Stromal cell of bone marrow (primary cell): ENCODE results near the gene NBPF1.
"Not testable (repeated sequence)": the region's sequence is repeated elsewhere in the genome, so short reads cannot be mapped to it uniquely, and the experiment has no call there.

ENCODE experiments used
- DNase-seq: peaks from one replicate; pipeline ENCODE4 v3.0.0-alpha.2; 2012; ENCODE audit warnings: low read depth

NBPF1 gene

DNA sequence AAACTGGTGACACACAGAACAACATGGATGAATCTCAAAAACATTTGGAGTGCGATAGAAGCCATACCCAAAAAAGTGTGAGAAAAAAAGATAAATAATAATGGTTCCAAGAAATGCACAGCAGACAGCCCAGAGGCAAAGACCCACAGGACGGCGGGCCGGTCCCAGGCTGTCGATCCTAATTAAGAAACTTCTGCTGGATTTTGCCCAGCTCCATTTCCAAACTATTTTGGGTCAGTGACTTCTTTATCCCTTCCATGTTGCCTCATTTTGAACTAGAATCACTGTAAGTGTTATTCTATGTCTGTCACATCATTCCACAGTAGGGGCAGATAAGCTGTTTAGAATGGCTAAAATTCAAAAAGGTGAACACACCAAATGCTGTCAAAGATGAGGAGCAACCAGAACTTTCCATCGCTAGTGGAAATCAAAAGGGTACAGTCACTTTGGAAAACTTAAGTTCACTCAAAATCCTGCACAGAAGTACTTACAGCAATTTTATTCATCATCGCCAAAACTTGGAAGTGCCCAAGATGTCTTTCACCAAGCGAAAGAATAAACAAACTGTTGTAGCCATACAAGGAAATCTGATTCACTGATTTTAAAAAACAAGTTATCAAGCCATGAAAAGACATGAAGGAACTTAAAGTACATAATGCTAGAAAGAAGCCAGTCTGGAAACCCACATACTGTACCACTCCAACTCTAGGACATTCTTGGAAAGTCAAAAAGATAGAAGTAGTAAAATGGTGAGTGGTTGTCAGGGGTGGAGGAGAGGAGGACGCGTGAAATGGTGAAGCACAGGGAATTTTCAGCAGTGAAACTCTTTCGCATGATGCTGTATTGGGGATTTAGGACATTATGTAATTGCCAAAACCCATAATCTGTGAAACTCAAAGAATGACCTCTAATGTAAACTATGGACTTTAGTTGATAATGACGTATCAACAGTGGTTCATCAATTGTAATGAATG, 7.5 kb downstream of the NBPF1 start:
- DNase-seq, result no peak

DNA sequence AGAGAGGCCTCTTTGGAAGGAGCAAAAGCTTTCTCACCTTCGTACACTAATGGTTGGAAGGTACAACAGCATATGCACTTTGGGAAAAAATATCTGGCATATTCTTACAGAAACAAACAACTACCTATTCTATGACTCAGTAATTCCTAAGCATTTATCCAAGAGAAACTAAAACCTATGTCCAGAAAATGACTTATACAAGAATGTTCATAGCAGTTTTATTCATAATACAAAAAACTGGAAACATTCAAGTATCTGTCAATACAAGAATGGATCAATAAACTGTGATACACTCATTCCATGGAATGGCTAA, 8.2 kb downstream of the NBPF1 start:
- no peak for DNase-seq

DNA sequence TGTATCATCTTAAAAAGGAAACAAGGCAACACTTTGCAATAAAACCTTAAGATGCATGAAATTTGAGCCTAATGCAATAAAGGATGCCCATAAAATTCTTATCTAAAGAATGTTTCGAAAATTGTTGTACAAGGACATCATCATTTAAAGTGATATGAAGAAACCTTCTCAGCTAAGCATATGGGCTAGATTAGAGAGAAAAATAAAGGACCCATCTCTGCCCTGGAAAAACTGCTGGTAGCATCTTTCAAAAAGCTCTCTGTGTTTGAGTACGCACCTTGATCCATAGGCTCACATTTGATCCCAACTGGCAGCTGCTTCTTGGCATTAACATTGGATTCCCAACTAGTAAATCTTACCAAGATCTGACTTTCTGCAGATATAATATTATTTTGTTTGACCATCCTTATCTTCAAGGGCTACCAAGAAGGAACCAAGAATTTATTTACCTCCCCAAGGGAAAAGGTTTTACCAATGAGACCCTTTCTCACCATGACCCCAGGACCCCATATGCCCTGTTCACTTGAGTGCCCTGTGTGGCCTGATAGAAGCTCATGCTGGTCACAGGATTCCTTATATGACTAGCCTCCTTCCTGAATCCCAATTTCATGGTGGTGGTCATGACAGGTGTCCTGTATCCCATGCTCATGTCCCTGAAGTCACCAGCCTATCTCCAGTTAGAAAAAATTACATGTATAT, 8.7 kb downstream of the NBPF1 start:
- not testable (repeated sequence) for DNase-seq

DNA sequence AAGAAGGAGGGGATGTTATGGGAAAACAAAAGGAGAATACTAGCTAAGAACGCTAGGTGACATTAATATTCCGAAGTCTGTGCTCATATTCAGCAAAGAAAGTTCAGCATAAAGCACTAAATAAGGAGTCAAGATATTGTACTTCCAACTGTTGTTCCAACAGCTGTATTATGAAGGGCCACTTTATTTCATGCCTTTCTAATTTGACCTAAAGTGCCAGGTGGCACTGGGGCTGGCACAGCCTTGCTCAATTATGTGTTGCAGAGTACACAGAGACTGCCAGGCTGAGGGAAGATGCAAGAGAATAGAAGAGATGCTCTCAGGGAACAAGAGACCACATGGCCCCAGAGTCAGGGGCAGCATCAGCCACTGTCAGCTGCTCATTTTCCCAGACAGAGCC, 9.7 kb downstream of the NBPF1 start:
- DNase-seq, result not testable (repeated sequence)

DNA sequence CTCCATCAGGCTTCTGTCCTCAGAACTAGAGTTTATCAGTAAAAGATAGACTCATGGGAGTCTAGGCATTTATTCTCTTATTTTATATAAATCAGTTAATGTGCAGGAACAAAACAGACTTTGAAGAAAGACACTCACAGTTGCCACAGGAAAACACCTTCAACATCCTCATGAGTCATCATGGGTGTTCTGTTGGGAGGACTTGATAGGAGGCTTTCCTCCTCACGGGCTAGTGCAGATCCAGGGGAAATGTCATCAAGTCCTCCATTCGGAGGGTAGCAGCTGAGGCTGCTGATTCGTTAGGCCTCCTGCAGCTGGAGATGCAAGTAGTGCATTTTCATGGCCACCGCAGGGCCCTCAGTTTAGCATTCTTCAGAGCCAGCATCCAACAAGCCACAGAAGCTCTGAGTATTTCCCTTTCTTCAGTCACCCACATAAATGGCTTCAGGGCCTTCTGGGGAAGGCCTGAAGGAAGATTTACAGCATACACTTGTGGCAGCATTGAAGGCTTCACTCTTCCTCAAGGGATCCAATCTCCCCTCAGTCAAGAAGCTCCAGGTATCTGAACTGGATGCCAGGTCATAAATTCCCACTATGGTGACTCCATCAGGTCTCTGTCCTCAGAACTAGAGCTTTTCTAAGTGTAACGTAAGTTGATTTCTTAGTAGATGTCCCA, 10.9 kb downstream of the NBPF1 start:
- DNase-seq, result not testable (repeated sequence)

DNA sequence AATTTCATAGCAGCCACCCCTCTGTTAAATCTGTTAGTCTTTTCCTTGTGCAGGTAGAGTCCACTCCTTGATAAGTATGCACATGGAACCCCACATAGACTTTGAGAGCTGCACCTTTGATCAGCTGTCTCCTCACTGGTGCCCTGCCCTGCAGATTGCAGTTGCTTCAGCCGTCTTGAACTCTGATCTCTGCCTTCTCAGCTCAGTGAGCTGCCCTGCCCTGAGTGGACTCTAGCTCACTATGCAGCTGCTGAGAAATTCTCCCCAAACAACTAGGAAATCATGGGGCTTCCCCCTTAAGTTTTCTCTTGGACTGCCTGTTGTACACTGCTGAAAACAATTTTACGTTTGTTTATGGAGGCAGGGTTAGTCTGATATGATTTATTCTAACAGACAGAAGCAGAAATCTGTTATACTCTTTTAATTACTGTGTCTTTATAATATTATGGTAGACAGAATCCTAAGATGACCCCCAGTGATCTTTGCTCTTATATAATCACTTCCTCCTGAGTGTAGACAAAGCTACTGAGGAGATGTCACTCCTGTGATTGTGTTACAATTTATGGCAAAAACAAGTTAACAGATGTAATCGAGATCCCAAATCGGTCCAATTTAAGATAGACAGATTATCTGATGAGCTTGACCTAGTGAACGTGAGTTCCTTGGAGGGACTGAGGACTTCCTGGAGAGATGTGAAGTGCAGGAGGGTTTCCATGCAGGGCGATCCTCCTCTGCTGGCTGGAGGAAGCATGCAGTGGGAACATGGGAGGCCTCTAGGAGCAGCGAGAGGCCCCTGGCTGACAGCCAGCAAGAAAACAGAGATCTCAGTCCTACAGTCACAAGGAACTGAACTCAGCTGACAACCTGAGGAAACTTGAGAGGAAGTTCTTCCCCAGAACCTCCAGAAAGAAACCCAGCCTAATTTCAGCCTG, 12.2 kb downstream of the NBPF1 start:
- DNase-seq, result not testable (repeated sequence)

DNA sequence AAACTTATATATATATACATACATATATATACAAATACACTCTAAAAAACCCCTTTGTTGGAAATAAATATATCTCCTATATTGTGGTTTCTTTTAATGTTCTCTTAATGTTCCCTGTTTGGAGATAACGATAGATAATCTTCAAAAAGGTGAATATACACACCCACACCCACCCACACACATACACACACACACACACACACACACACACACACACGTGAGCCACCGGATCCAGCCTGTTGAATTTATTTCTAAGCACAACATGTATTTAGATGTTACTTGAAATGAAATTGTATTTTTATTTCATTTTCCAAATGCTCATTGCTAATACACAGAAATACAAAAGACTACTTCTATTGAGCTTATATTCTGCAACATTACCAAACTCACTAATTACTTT, 14.0 kb downstream of the NBPF1 start:
- not testable (repeated sequence) for DNase-seq

DNA sequence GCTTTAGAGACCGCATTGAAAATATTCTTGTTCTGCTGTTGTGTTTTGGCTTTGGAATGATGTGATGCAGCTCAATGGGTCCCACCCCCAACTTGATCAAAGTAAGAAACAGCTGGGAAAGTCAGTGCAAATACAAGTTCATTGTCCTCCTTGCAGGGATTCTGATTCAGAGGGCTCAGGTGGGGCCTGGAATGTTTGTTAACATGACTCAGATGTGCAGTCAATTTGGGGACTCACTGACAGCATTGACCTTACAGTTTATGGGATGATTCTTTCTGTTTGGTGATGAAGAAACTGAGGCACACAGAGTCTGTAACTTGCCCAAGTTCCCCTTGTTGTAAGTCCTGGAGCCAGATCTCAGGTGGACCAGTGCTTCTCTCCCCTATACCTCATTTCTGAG, 18.1 kb downstream of the NBPF1 start:
- not testable (repeated sequence) for DNase-seq

DNA sequence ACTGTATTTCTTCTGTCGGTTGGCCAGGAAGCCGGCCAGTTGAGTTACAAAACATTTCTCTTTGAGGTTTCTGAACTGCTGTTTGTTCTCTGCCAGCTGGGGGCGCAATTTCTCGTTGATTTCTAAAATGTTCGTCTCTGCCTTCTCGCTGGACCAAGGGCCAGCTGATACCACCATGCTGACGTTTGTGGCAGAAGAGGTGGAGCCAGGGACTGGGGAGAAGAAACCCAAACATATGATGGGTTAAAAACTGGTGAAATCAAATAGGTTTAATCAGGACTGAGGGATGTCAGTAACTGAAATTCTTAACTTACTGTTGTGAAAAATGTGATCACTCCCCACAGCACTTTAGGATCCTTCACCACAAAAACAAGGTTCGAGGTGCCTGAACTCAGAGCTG, 21.5 kb downstream of the NBPF1 start:
- not testable (repeated sequence) for DNase-seq

DNA sequence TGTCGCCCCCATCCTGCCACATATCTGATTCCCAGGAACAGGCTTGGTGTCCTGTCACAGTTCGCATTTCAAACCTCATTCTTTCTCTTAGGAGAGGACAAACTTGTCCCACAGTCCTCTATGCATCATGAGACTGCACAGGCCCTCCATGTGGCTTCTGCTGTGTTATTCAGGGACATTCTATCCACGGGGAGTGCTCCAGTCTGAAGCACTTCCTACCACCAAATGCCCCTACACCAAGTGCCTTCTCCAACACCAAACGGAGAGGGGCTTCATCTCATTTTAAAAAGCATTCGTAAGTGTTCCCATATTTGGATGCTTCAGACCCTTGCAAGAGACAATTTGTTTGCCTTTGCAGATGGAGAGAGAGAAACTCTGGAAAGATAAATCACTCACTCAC, 25.3 kb downstream of the NBPF1 start:
- not testable (repeated sequence) for DNase-seq

DNA sequence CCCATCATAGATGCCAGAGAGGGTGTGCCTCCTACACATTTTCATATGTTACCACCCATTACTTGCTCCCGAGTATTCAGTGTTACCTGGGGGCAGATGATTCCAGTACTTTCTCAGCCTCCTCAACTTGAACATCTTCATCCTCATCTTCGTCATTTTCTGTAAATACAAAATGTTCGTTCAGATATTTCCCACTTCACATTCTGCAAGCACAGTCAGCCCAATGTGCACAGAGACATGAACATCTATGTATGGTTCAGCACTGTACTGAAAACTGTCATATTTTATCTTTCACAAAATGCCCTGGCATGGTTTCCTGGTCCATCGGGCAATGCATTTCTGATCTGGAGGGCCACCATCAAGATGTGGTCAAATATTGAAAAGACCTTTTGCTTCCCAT, 25.7 kb downstream of the NBPF1 start:
- DNase-seq, result not testable (repeated sequence)

DNA sequence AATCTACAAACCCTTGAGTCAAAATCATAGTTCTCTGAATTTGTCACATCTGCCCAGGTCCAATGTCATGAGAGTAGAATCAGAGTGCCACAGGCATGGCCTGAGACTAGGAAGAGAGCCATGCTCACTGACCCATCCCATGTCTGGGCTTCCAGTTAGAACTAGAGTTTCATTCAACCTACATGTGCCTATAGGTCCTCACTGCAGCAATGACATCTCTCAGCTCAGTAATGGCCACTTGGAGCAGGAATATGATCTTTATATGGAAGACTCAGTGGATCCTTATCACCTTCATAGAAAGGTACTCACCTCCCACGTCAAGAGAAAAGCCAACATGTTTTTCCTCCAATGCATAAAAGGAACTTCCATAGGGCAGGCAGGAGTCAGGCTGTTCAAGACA, 48.0 kb downstream of the NBPF1 start:
- not testable (repeated sequence) for DNase-seq

DNA sequence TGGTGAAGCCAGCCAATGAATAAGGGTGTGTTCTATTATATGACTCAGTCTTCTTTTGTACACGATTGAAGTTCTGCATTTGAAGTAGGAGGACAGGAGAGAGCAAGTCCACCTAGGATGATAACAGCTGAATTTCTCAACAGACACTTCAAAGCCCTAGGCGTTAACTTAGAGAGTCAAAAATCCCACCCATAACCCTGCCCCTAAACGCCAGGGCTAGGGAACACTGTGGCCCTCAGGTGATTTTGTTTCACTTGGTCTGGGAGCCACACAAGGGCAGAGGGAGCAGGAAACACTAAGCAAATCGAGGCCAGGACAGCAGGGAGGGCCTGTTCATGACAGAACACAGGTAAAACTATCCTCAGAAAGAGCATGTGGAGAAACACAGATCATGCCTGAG, 52.3 kb downstream of the NBPF1 start:
- not testable (repeated sequence) for DNase-seq

DNA sequence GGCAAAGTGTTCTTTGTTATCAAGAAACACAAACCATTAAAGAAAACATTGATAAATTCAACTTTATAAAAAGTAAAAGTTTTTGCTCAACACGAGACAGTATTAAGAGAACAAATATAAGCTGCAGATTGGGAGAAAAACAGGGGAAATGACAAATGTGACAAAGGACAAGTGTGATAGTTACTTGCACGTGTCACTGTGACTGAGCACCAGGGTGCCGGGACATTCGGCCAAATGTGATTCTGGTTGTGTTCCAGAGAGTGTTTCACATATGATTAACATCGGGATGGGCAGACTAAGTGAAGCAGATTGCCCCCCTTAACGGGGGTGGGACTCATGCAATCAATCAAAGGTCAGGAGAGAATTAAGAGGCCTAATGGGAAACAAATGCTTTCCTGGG, 52.9 kb downstream of the NBPF1 start:
- not testable (repeated sequence) for DNase-seq

DNA sequence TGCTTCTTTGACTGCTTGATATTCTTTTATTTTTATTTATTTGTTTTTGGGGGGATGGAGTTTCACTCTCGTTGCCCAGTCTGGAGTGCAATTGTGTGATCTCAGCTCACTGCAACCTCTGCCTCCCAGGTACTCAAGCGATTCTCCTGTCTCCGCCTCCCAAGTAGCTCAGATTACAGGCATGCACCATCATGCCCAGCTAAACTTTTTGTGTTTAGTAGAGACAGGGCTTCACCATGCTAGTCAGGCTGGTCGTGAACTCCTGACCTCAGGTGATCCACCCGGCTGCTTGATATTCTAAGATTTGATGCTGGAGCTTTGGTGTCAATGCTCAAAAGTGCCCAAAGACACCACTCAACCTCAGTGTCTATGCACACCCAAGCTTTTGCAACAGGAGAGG, 53.7 kb downstream of the NBPF1 start:
- DNase-seq, result not testable (repeated sequence)

DNA sequence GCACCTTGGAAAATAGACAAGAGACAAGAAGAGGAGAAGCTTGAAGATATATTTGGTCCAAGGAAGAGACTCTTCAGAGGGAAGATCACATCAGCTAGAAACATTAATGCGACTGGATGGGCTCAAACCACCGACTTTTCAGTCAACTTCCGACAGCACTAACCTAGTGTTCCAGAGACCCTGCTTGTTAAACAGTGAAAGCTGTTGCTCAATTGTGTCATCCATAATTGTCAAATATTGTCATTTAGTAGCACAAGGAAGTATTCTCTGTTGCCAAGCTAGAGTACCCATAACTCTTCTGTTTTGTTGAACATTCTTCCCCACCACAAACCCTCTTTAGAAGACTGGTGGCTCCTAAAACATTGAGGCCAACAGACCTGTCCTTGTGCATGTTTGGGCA, 56.3 kb downstream of the NBPF1 start:
- DNase-seq, result not testable (repeated sequence)

DNA sequence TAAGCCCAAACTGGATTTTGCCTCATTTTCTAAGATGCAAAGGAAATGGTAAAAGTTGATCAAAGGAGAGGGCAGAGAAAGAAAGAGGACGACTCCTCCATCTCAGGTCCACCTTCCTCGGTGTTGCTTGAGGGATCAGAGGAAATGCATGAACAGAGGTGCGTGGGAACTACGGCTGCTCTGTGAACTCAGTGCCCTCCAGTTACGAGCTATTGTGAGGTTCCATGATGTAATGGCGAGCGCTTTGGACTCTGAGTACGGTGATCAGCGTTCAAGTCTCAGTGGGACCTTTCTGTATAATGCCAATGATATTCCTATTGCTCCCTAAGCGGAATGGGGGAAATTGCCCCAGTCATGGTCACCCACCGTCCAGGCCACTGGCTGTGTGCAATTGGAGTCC, 60.1 kb downstream of the NBPF1 start:
- DNase-seq, result not testable (repeated sequence)

DNA sequence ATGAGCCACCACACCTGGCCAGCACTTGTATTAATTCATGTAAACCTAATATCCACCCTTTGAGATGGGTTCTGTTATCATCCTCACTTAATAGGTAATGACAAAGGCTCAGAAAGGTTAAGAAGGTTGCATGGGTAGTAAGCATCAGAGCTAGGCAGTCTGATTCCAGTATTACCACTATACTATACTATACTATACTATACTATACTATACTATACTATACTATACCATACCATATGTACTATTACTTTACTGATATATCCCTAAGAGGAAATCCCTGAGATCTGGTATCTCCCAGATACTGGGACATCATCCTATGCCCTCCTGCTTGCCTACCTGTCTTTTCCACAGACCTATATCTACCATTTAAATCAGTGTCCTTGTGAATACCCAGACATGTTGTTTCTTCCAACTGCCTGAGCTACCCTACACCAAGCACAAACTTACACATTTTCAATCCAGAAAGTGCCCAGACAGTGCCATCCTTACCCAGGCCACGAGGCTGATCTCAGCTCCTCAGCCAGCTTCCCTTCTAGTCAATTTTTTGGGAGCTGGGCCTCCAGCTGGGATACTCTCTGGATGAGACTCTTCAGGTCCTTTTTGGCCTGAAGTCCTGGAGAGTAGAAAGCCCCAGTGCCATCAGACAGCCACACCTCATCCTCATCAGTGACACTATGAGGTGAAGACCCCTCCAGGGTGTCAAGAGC, 63.0 kb downstream of the NBPF1 start:
- not testable (repeated sequence) for DNase-seq

DNA sequence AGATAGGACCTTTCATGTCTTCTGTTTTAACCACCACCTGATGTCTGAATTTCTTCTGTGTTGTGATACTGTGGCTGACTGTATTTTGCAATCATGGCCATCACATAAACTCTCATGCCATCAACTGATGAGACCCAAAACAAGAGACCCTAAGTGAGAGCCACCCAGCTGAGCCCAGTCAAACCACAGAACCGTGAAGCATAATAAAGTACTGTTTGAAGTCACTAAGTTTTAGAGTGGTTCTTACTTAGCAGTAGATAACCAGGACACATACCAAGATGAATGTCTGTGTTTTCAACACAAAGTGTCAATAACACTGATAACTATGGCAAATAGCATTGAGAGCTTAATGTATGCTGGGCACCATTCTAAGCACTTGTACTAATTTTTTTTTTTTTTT, 63.8 kb downstream of the NBPF1 start:
- DNase-seq, result not testable (repeated sequence)

DNA sequence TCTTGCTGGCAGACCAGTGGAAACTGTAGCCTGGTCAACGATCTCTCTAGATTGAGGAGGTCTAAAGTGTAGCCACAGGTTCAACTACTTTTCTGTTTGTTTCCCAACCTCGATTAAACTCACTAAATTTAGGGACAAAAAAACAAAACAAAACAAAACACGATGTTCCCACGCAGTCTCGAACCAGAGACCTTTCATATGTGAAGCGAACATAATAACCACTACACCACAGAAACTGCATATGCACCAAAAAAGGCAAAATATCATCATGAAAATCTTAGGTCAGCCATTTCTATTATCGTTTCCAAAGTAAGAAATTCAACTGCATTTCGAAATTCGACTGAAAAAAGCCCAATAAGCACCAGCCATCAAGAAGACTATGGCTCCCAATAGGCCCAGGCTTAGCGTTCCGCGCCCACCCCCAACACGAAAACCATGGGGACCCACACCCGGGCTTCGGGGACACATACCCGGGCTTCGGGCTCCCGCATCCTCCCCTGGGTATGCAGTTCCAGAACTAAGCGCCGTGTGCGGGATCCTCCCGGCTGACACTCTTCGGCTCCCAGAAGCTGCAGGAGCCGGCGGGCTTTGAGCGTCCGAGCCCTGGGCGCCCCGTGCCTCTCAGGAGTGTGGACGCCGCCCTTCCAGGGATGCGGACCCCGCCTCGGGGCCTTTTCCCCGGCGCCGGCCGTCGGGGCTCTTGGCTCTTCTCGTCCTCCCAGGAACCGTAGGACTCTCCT, 65.7 kb downstream of the NBPF1 start:
- DNase-seq, result not testable (repeated sequence)
